K562 (cell line): ENCODE results near the gene SNX27. TPM values are rescaled to one million over a fixed set of nuclear protein-coding genes. Genes with fewer than 3 reads are reported as not detected.

ENCODE experiments used
- AFF1 ChIP-seq, 2 experiments: fragments of 450-650 bp; IDR thresholded peaks; 2 replicates each; pipeline ENCODE4 v1.6.1; 2018; ENCODE audit warnings: mild to moderate bottlenecking in 2 of 2, low read depth in 1 of 2; ENCODE audit not compliant: partially characterized antibody in 2 of 2
- CHD2 ChIP-seq: IDR thresholded peaks from 2 replicates; pipeline ENCODE4 v1.6.1; 2011; ENCODE audit warnings: low read depth, low read length
- CREB1 ChIP-seq, 2 experiments: sonication (generic) in 1 of 2; formaldehyde crosslinking in 1 of 2; IDR thresholded peaks; 2 replicates each; pipeline versions ENCODE4 v1.6.1 to v1.8.0; 2012 to 2022; ENCODE audit warnings: inconsistent platforms in 1 of 2, mild to moderate bottlenecking in 1 of 2, missing genetic modification reagents in 1 of 2, moderate library complexity in 1 of 2
- JUND ChIP-seq, 2 experiments: IDR thresholded peaks; 2 replicates in 1 of 2; 3 replicates in 1 of 2; pipeline ENCODE4 v1.6.1; 2011; ENCODE audit warnings: borderline replicate concordance in 2 of 2, low read depth in 2 of 2, low read length in 2 of 2, improper control_type of control experiment in 1 of 2, missing biosample characterization in 1 of 2, missing genetic modification characterization in 1 of 2, missing genetic modification reagents in 1 of 2
- KAT7 ChIP-seq: sonication (generic); formaldehyde crosslinking; IDR thresholded peaks from 2 replicates; pipeline ENCODE4 v1.8.0; 2022; ENCODE audit warnings: missing genetic modification reagents, mild to moderate bottlenecking, borderline replicate concordance
- RBM34 ChIP-seq: fragments of 200-400 bp; formaldehyde crosslinking; IDR thresholded peaks from 2 replicates; pipeline ENCODE4 v1.6.1; 2018; ENCODE audit warnings: low read length, borderline replicate concordance; ENCODE audit not compliant: insufficient read depth
- RCOR1 ChIP-seq, 2 experiments: IDR thresholded peaks; 2 replicates each; pipeline ENCODE4 v1.6.1; 2012; ENCODE audit warnings: low read depth in 2 of 2, low read length in 2 of 2, borderline replicate concordance in 1 of 2, improper control_type of control experiment in 1 of 2
- SIN3B ChIP-seq: fragments of 450-650 bp; IDR thresholded peaks from 2 replicates; pipeline ENCODE4 v1.6.1; 2017; ENCODE audit warnings: low read depth, mild to moderate bottlenecking, moderate library complexity
- TRIM24 ChIP-seq, 2 experiments: fragments of 450-650 bp; IDR thresholded peaks; 2 replicates each; pipeline ENCODE4 v1.6.1; 2016
- ZBTB43 ChIP-seq: sonication (generic); formaldehyde crosslinking; IDR thresholded peaks from 2 replicates; pipeline ENCODE4 v1.8.0; 2023; ENCODE audit warnings: mild to moderate bottlenecking, missing genetic modification reagents
- ZNF282 ChIP-seq: sonication (generic); formaldehyde crosslinking; IDR thresholded peaks from 2 replicates; pipeline ENCODE4 v1.8.1; 2023; ENCODE audit warnings: missing genetic modification reagents
- polyA plus RNA-seq, 8 experiments: library from polyadenylated mRNA; depleted of rRNA in 4 of 8; stranded (reverse) in 5 of 8; unstranded in 3 of 8; fragments of >200 nt; fragmentation: Nextera tagmentation in 2 of 8; fragmentation: Illumina TruSeq in 1 of 8; extraction: Ambion mirVana in 2 of 8; extraction: Trizol in 1 of 8; gene quantifications; 2 replicates each; pipeline versions ENCODE4 v1.2.1 to v1.2.3, GENCODE V29; 2011 to 2014; ENCODE audit warnings: inconsistent platforms in 1 of 8, missing spikeins in 1 of 8
- total RNA-seq, 7 experiments: library from RNA; depleted of rRNA in 6 of 7; stranded (reverse); fragments of >200 nt in 6 of 7; fragmentation: Illumina TruSeq in 2 of 7; extraction: Trizol in 2 of 7; gene quantifications; 2 replicates each; pipeline versions ENCODE4 v1.2.1 to v1.2.3, GENCODE V29; 2011 to 2021; ENCODE audit warnings: low replicate concordance in 1 of 7
- TF ChIP-seq, protein P1 (sequence below), 2 experiments: fragments of 450-650 bp; conservative IDR thresholded peaks; 2 replicates each; pipeline ENCODE4 v1.6.1; 2017; ENCODE audit warnings: mild to moderate bottlenecking in 2 of 2, moderate library complexity in 2 of 2

SNX27 gene
- total and polyA plus RNA-seq, 9 of the 15 experiments (the other 6 are each of a cell fraction or from before 2014, with no cell fraction given): 4.5 to 18.7 (median 10.1) TPM

DNA sequence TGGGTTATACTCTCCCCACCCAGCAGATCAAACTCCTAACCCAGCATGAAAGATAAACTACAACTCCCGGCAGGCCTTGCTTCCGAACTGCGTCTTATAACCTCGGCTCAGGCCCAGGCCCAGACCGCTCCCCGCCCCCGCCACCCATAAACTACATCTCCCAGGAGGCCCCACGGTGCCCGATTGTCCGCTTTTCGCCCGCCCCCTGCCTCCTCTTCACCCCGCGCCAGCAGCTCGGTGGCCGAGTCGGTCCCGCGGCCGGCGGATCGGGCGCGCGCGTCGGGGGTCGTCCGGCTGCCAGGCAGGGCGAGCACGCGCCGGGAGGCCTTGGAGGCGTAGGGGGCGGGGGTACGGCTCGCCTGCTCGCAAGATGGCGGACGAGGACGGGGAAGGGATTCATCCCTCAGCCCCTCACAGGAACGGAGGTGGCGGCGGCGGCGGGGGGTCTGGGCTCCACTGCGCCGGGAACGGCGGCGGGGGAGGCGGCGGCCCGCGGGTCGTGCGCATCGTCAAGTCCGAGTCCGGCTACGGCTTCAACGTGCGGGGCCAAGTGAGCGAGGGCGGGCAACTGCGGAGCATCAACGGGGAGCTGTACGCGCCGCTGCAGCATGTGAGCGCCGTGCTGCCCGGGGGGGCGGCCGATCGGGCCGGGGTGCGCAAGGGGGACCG lies at the start of gene SNX27 (continued):
- TF ChIP-seq CREB1 (IDR thresholded peaks at IDR 0.05) (peak; percentile 81), CREB1 (CRISPR knock-in tag; IDR thresholded peaks at IDR 0.05) (peak; percentile 73), SIN3B (peak; percentile 65), KAT7 (CRISPR knock-in tag) (peak; percentile 90), ZNF282 (peak; percentile 78; the same call in 1 of the 2 replicates), ZBTB43 (CRISPR knock-in tag) (no peak), TRIM24 (IDR thresholded peaks at IDR 0.05) (no peak), JUND (IDR thresholded peaks at IDR 0.05; ENCODE audit: borderline replicate concordance, low read depth, low read length) (peak; percentile 43), JUND (tag; IDR thresholded peaks at IDR 0.05; ENCODE audit: borderline replicate concordance, low read depth, low read length) (no peak; the same call in 2 of the 3 replicates), CHD2 (peak; percentile 61; the same call in 1 of the 2 replicates), RCOR1 (IDR thresholded peaks at IDR 0.05; ENCODE audit: borderline replicate concordance in 1 of 2, low read depth in 2 of 2, low read length in 2 of 2) (no peak), AFF1 (IDR thresholded peaks at IDR 0.05; ENCODE audit: low read depth in 1 of 2, partially characterized antibody in 2 of 2) (peak in 1 of 2 experiments; percentile 94), RBM34 (0 out of 2 replicates have a peak, but pooled peaks have one; percentile 51)
- TF ChIP-seq, protein P1, sequence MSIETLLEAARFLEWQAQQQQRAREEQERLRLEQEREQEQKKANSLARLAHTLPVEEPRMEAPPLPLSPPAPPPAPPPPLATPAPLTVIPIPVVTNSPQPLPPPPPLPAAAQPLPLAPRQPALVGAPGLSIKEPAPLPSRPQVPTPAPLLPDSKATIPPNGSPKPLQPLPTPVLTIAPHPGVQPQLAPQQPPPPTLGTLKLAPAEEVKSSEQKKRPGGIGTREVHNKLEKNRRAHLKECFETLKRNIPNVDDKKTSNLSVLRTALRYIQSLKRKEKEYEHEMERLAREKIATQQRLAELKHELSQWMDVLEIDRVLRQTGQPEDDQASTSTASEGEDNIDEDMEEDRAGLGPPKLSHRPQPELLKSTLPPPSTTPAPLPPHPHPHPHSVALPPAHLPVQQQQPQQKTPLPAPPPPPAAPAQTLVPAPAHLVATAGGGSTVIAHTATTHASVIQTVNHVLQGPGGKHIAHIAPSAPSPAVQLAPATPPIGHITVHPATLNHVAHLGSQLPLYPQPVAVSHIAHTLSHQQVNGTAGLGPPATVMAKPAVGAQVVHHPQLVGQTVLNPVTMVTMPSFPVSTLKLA (conservative IDR thresholded peaks at IDR 0.05): peak in 1 of 2 experiments; percentile 50; a peak in 2 of 4 replicates
